ENCODE data around the gene TFF3.

Gene TFF3

DNA sequence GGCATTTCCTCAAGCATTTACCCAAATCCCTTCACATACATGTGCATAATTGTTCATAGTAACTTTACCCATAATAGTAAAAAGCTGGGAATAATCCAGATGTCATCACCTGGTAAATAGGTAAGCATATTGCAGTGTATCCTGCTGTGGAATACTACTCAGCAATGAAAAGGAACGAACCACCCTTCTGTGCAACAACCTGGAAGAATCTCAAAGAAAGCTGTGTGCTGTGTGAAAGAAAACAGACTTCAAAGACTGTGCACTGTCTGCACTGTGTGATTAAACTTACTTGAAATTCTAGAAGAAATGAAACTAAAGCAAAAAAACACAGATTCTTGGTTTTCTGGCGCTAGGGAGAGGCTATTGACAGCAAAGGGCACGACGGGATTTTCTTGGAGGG, 22.1 kb upstream of the TFF3 start:
- no peak overlapping the region for H3K4me3 ChIP-seq (ENCODE audit: low read depth, low read length)
- DNase-seq (ENCODE audit: low read depth, low spot score): no peak
- in situ Hi-C loops (cut with HindIII; ENCODE audit: low sequenced_read_pairs): no loop called here

DNA sequence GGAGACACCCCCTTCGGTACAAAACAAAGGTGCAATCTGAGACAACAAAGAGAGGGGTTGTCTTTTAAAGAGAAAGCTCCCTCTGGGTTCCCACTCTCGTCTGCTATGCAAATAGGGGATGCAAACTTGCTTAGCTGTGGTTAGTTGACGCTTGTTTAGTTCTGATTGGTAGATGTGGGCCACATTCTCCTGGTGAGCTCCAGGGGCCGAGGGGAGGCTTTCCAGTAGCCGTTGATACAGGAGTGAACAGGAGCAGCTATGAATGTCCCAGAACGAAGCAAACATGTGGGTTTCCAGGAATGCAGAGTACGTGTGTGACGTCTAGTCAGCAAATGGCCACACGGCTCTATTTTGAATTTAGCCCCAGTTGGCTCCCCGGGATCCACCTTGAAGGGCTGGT, 20.8 kb upstream of the TFF3 start:
- TF ChIP-seq, protein P1, sequence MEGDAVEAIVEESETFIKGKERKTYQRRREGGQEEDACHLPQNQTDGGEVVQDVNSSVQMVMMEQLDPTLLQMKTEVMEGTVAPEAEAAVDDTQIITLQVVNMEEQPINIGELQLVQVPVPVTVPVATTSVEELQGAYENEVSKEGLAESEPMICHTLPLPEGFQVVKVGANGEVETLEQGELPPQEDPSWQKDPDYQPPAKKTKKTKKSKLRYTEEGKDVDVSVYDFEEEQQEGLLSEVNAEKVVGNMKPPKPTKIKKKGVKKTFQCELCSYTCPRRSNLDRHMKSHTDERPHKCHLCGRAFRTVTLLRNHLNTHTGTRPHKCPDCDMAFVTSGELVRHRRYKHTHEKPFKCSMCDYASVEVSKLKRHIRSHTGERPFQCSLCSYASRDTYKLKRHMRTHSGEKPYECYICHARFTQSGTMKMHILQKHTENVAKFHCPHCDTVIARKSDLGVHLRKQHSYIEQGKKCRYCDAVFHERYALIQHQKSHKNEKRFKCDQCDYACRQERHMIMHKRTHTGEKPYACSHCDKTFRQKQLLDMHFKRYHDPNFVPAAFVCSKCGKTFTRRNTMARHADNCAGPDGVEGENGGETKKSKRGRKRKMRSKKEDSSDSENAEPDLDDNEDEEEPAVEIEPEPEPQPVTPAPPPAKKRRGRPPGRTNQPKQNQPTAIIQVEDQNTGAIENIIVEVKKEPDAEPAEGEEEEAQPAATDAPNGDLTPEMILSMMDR (IDR thresholded peaks at IDR 0.05; ENCODE audit: low read depth, low read length): no peak
- in situ Hi-C loops (cut with HindIII; ENCODE audit: low sequenced_read_pairs): no loop called here
- DNase-seq (ENCODE audit: low read depth, low spot score): no peak
- H3K4me3 ChIP-seq (ENCODE audit: low read depth, low read length): no peak overlapping the region

More for the DNA sequence above, 22.1 kb upstream of the TFF3 start:
- TF ChIP-seq, protein P1 (IDR thresholded peaks at IDR 0.05; ENCODE audit: low read depth, low read length): no peak

DNA sequence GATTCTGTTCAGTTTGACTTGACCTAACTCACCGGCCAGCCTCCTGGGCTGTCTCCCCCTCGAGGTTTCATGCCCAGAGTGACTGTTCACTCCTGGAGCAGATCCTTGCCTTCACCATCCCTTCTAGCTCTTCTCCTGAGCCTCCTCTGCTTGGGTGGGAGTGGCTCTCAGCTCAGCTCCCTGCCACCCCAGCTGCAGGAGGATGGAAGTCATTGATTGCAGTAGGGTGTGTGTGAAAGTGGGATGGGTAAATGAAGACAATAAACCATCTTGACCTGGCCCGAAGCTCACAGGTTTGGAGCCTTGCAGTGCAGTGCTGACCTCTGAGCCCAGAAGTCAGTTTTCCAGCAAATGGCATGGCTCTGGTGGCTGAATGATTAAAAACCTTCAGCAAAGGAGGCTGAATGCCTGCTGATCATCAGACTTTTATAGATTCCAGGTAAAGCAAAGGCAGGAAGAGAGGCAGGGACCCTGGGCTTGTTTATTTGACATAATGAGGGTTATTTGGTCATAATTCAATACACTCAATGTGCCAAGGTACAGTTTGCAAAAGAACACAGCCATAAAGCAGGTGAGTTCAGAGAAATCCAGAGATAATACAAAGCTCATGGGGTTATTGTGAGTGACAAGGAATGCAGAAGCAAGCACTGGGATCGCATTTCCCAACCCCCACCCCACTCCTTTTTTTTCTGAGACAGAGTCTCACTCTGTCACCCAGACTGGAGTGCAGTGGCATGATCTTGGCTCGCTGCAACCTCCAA, 17.5 kb upstream of the TFF3 start:
- DNase-seq (ENCODE audit: low read depth, low spot score): no peak
- TF ChIP-seq, protein P1 (IDR thresholded peaks at IDR 0.05; ENCODE audit: low read depth, low read length): no peak
- H3K4me3 ChIP-seq (ENCODE audit: low read depth, low read length): no peak overlapping the region
- in situ Hi-C loops (cut with HindIII; ENCODE audit: low sequenced_read_pairs): no loop called here

DNA sequence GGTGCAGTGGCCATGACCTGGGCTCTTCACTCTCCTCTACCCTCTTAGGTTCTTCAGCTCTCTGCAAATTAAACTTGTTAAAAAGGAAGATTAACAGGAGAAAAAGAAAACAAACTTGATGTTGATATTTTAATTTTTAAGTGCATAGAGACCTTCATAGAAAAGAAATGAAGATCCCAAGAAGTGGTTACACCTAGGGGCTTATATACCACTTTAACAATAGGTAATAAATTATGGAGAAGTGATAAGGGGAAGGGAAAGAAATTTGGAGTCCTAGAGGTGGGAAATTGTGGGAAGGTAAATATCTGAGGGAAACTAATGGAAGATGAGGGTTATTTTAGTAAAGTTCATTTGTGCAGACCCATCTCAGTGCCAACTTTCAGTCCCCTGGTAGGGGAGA, 16.5 kb upstream of the TFF3 start:
- H3K4me3 ChIP-seq (ENCODE audit: low read depth, low read length): no peak overlapping the region
- in situ Hi-C loops (cut with HindIII; ENCODE audit: low sequenced_read_pairs): no loop called here
- TF ChIP-seq, protein P1 (IDR thresholded peaks at IDR 0.05; ENCODE audit: low read depth, low read length): no peak
- no peak for DNase-seq (ENCODE audit: low read depth, low spot score)

DNA sequence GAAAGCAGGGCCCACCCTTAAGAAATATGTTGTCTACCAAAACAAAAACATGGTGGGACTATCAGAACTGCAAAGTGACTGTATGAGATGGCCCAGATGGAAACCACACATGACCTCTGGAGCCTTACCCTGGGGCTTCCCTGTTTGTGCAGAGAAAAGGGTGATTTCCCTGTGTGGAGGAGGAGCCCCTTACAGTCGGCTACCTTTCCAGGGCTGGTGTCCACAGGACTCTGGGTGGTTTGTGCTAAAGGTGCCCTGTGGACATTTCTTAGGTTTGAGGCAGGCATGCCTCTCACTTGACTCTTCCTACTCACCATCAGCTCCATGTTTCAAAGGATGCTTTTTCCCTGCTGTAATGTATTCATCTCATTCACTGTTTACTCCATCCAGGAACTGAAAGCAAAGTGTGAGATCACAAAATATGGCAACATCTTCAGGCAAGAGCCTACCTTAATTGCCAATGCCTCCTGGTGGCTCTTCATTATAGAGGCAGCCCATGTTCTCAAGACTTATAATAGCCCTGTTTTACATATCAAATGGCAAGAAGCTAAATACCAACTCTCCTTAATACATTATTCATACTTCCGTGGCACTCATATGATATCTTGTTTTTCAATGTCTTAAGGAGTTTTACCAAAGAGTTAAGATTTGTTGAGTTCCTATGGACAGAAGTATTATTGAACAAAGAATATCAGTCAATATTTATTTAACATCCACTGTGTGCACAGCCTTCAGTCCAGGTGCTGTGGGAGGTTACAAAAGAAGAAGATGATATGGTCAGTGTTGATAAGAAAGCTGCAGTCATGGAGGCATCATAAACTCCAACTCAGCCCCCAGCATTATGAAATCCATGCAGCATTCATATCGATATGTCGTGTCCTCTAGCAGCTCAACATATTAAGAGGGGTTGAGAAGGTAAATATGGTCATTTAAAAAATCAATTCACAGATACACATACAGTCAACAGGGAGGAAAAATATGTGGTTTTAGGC, 15.5 kb upstream of the TFF3 start:
- no peak for DNase-seq (ENCODE audit: low read depth, low spot score)
- in situ Hi-C loops (cut with HindIII; ENCODE audit: low sequenced_read_pairs): no loop called here
- no peak overlapping the region for H3K4me3 ChIP-seq (ENCODE audit: low read depth, low read length)
- TF ChIP-seq, protein P1 (IDR thresholded peaks at IDR 0.05; ENCODE audit: low read depth, low read length): no peak

DNA sequence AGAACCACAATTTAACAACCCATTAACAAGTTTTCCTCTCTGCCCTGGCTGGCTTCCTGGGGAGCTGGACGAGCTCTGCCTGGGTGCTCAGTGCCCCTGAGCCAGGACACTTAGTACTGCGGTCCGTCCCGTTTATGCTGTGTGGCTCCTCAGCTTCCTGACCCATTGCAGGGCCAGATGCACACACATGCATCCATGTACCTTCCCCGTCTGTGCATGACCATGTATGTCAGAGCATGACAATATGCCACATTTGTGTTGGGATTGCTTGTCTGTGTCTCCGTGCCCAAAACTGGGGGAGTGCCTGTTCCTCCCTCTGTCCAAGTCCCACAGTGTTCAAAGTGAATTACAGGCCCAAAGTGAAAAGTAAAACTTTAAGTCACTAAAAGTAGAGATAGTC, 9.7 kb upstream of the TFF3 start:
- no peak for DNase-seq (ENCODE audit: low read depth, low spot score)
- in situ Hi-C loops (cut with HindIII; ENCODE audit: low sequenced_read_pairs): no loop called here
- TF ChIP-seq, protein P1 (IDR thresholded peaks at IDR 0.05; ENCODE audit: low read depth, low read length): no peak
- no peak overlapping the region for H3K4me3 ChIP-seq (ENCODE audit: low read depth, low read length)

All from astrocyte of the spinal cord (primary cell).